ENCODE data around the gene CCDC33. TPM values are rescaled to one million over a fixed set of nuclear protein-coding genes. Genes with fewer than 3 reads are reported as not detected.

The CCDC33 gene
- total RNA-seq, 1 experiment from 2014 or later, result 0.77 TPM

- Histone ChIP-seq H3K4me2 (ENCODE audit: low read length) (no peak overlapping the region), H3F3A (ENCODE audit: low read length, unreplicated experiment) (no peaks in the 10 kb centered on the region), H3K9me2 (replicated peaks; ENCODE audit: low read length) (no peaks in the 10 kb centered on the region), H3K4me1 (ENCODE audit: insufficient read depth, low read length) (no peaks in the 10 kb centered on the region), H2AFZ (ENCODE audit: low read length) (no peak overlapping the region), H3K9me3 (ENCODE audit: low read length) (no peaks in the 10 kb centered on the region), H3K4me3 (ENCODE audit: low read length) (no peak overlapping the region), H4K20me1 (ENCODE audit: low read length) (no peaks in the 10 kb centered on the region), H3K27ac (ENCODE audit: low read length) (no peak overlapping the region), H3K9ac (ENCODE audit: low read length) (no peak overlapping the region), H3K36me3 (ENCODE audit: low read depth, low read length) (no peaks in the 10 kb centered on the region), H3K79me2 (ENCODE audit: low read length) (no peaks in the 10 kb centered on the region), H3K27me3 (ENCODE audit: low read length) (no peaks in the 10 kb centered on the region)
- ATAC-seq (no peak), DNase-seq (no peak)
- ChIA-PET POLR2A (ENCODE audit: unreplicated experiment) (no interaction called here), CTCF (interaction anchor here (0.6 kb wide), 1 partner anchor 193 kb away, joined by 3 read pairs; no protein-coding TSS in a partner anchor)
- no TSS peak for BruUV-seq (replicated peaks)
- TF ChIP-seq EZH2phosphoT487 (IDR thresholded peaks at IDR 0.05; ENCODE audit: borderline replicate concordance, low read length) (no peak), CTCF (conservative IDR thresholded peaks at IDR 0.05; ENCODE audit: low read depth, low read length) (no peak), EZH2 (IDR thresholded peaks at IDR 0.05; ENCODE audit: low read length, unreplicated experiment) (no peak)
- intact Hi-C loops (cut with micrococcal nuclease), result no loop called here
These were observed 2.8 kb upstream of the CCDC33 start for GRCh38 chr15:74233373-74233772.

- Histone ChIP-seq H3K4me2 (ENCODE audit: low read length) (no peak overlapping the region), H3K79me2 (ENCODE audit: low read length) (no peaks in the 10 kb centered on the region), H3K4me3 (ENCODE audit: low read length) (no peak overlapping the region), H3K9ac (ENCODE audit: low read length) (no peak overlapping the region), H4K20me1 (ENCODE audit: low read length) (no peaks in the 10 kb centered on the region), H3K27me3 (ENCODE audit: low read length) (no peaks in the 10 kb centered on the region), H2AFZ (ENCODE audit: low read length) (no peak overlapping the region), H3K27ac (ENCODE audit: low read length) (no peak overlapping the region), H3K4me1 (ENCODE audit: insufficient read depth, low read length) (no peaks in the 10 kb centered on the region), H3K36me3 (ENCODE audit: low read depth, low read length) (no peaks in the 10 kb centered on the region), H3K9me3 (ENCODE audit: low read length) (no peaks in the 10 kb centered on the region), H3F3A (ENCODE audit: low read length, unreplicated experiment) (no peaks in the 10 kb centered on the region), H3K9me2 (replicated peaks; ENCODE audit: low read length) (no peaks in the 10 kb centered on the region)
- ATAC-seq (no peak), DNase-seq (no peak)
- TF ChIP-seq EZH2 (IDR thresholded peaks at IDR 0.05; ENCODE audit: low read length, unreplicated experiment) (no peak), CTCF (conservative IDR thresholded peaks at IDR 0.05; ENCODE audit: low read depth, low read length) (no peak), EZH2phosphoT487 (IDR thresholded peaks at IDR 0.05; ENCODE audit: borderline replicate concordance, low read length) (no peak)
- POLR2A ChIA-PET (ENCODE audit: unreplicated experiment), result no interaction called here
- CTCF ChIA-PET, result interaction anchor here (0.6 kb wide), 1 partner anchor 194 kb away, joined by 3 read pairs; no protein-coding TSS in a partner anchor
- intact Hi-C loops (cut with micrococcal nuclease), result no loop called here
- no TSS peak for BruUV-seq (replicated peaks)
These were observed 2.1 kb upstream of the CCDC33 start for GRCh38 chr15:74233851-74234597.

- Histone ChIP-seq H3K36me3 (ENCODE audit: low read depth, low read length) (no peaks in the 10 kb centered on the region), H3F3A (ENCODE audit: low read length, unreplicated experiment) (no peaks in the 10 kb centered on the region), H3K9ac (ENCODE audit: low read length) (no peak overlapping the region), H3K27ac (ENCODE audit: low read length) (no peak overlapping the region), H3K79me2 (ENCODE audit: low read length) (no peaks in the 10 kb centered on the region), H4K20me1 (ENCODE audit: low read length) (no peaks in the 10 kb centered on the region), H3K4me1 (ENCODE audit: insufficient read depth, low read length) (peaks cover 4% of the 10 kb centered on the region), H3K4me3 (ENCODE audit: low read length) (no peak overlapping the region), H3K27me3 (ENCODE audit: low read length) (no peaks in the 10 kb centered on the region), H3K9me2 (replicated peaks; ENCODE audit: low read length) (no peaks in the 10 kb centered on the region), H2AFZ (ENCODE audit: low read length) (no peak overlapping the region), H3K9me3 (ENCODE audit: low read length) (no peaks in the 10 kb centered on the region), H3K4me2 (ENCODE audit: low read length) (no peak overlapping the region)
- ChIA-PET POLR2A (ENCODE audit: unreplicated experiment) (no interaction called here), CTCF (no interaction called here)
- no peak for TF ChIP-seq CTCF (conservative IDR thresholded peaks at IDR 0.05; ENCODE audit: low read depth, low read length)
- no peak for TF ChIP-seq EZH2 (IDR thresholded peaks at IDR 0.05; ENCODE audit: low read length, unreplicated experiment)
- no peak for TF ChIP-seq EZH2phosphoT487 (IDR thresholded peaks at IDR 0.05; ENCODE audit: borderline replicate concordance, low read length)
- no peak for DNase-seq
- no TSS peak for BruUV-seq (replicated peaks)
- no peak for ATAC-seq
- intact Hi-C loops (cut with micrococcal nuclease), result no loop called here
These were observed 1.6 kb upstream of the CCDC33 start for GRCh38 chr15:74234598-74234875.

Measured in PC-3 (cell line).